ACHN (cell line): Measurements from ENCODE around the gene NUDT21.
"Not testable (repeated sequence)": the region's sequence is repeated elsewhere in the genome, so short reads cannot be mapped to it uniquely, and the experiment has no call there.

Experiments used
- DNase-seq: peaks from one replicate; pipeline ENCODE4 v3.0.0-alpha.2; 2015
- in situ Hi-C: cut with HindIII; loops from 2 replicates; pipeline ENCODE4 v1.10.0; 2017; ENCODE audit warnings: low sequenced_read_pairs, low pct_ligation_motif_present, low pct_unique_long_range_greater_than_20kb

Gene NUDT21

GRCh38 chr16:56399047-56399446 lies 52.1 kb downstream of the NUDT21 start:
- in situ Hi-C loops: no loop called here
- no peak for DNase-seq

GRCh38 chr16:56396724-56397123 lies 54.4 kb downstream of the NUDT21 start:
- in situ Hi-C loops, DNase-seq: not testable (repeated sequence)

- in situ Hi-C loops: no loop called here
- peak; percentile 58 for DNase-seq
Measured at GRCh38 chr16:56389554-56389953, 61.6 kb downstream of the NUDT21 start.

GRCh38 chr16:56388209-56388608 lies 62.9 kb downstream of the NUDT21 start:
- in situ Hi-C loops: no loop called here
- no peak for DNase-seq

GRCh38 chr16:56387396-56387795 lies 63.7 kb downstream of the NUDT21 start:
- in situ Hi-C loops: no loop called here
- no peak for DNase-seq

GRCh38 chr16:56384074-56384721 lies 66.9 kb downstream of the NUDT21 start:
- no peak for DNase-seq

GRCh38 chr16:56382901-56383355 lies 68.2 kb downstream of the NUDT21 start:
- DNase-seq: peak; percentile 25
- in situ Hi-C loops: no loop called here

More at GRCh38 chr16:56384074-56384721, 66.9 kb downstream of the NUDT21 start:
- in situ Hi-C loops: no loop called here

- in situ Hi-C loops: no loop called here
- no peak for DNase-seq
Measured at GRCh38 chr16:56382459-56382858, 68.7 kb downstream of the NUDT21 start.

GRCh38 chr16:56380778-56381485 lies 70.2 kb downstream of the NUDT21 start:
- DNase-seq, in situ Hi-C loops: not testable (repeated sequence)
